Measurements from ENCODE around the gene BLACAT1. TPM values are rescaled to one million over a fixed set of nuclear protein-coding genes. Genes with fewer than 3 reads are reported as not detected.

Gene BLACAT1
- total RNA-seq, 2 donors from 2014 or later = 0.24 to 0.26 TPM

- peaks cover 0 to 12% of the 10 kb centered on the region in 2 donors for H3K4me1 ChIP-seq
- H3K27ac ChIP-seq = no peak overlapping the region
- H3K36me3 ChIP-seq = no peaks in the 10 kb centered on the region
- no peaks in the 10 kb centered on the region for H3K9me3 ChIP-seq
- no peak overlapping the region for H3K4me3 ChIP-seq
- no peaks in the 10 kb centered on the region for H3K27me3 ChIP-seq
- TF ChIP-seq CTCF (IDR thresholded peaks at IDR 0.05) = no peak
- no peak for DNase-seq (ENCODE audit: low spot score)
Observed at GRCh38 chr1:205432116-205432515, 23.7 kb downstream of the BLACAT1 start.

GRCh38 chr1:205430696-205431305 lies 25.0 kb downstream of the BLACAT1 start:
- no peak for DNase-seq (ENCODE audit: low spot score)

DNA sequence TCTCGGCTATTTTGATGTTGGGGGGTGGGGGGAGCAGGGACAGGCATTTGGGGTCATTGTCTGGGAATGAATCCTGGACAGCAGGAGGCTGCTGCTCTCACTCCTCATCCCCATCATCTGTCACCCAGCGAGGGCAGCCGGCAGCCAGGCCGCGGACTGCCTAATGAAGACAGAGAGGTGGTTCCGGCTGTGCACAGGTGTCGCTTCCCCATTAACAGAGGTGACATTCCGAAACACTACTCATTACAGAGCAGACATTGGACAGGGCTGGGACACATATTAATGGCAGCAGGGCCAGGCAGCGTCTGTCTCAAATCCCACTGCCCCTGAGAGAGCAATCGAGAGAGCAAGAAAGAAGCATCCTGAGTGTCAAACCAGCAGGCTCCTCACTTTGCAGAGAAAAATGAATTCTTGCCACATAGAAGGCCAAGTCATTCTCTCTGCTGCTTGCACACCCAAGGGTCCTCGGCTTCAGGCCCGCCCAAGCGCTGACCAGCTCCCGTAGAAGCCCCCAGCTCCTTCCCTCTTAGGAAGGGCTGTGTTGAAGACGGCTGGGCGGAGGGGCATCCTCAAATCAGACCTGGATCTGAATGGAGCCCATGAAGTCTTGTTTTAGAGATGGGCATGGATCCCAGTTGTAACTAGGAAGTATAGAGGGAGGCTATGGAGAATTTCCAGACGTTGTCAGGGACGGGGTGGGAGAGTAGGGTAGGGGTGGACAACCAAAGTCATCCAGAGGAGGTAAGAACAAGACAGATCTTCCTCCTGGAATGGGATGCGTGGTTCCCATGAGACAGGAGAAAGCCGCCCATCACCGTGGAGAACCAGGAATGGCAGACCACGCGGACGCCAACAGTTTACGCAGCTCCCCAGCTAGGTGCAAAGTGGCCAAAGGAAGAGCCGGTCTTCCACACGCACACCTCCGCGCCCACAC lies 25.8 kb downstream of the BLACAT1 start:
- DNase-seq (ENCODE audit: low spot score) = no peak
- no peak for TF ChIP-seq CTCF (IDR thresholded peaks at IDR 0.05)

More at GRCh38 chr1:205430696-205431305, 25.0 kb downstream of the BLACAT1 start:
- Histone ChIP-seq H3K27ac (peak overlapping the region; percentile 29 to 48), H3K36me3 (no peaks in the 10 kb centered on the region), H3K4me1 (peaks cover 0 to 12% of the 10 kb centered on the region in 2 donors), H3K9me3 (no peaks in the 10 kb centered on the region), H3K27me3 (no peaks in the 10 kb centered on the region), H3K4me3 (peak overlapping the region; percentile 50 to 57)
- peak; percentile 89 to 90 for TF ChIP-seq CTCF (IDR thresholded peaks at IDR 0.05)

GRCh38 chr1:205424901-205425600 lies 30.8 kb downstream of the BLACAT1 start:
- H3K27ac ChIP-seq = no peak overlapping the region
- no peaks in the 10 kb centered on the region for H3K4me1 ChIP-seq
- H3K4me3 ChIP-seq = no peak overlapping the region
- no peaks in the 10 kb centered on the region for H3K36me3 ChIP-seq
- no peaks in the 10 kb centered on the region for H3K27me3 ChIP-seq
- no peak for DNase-seq (ENCODE audit: low spot score)
- TF ChIP-seq CTCF (IDR thresholded peaks at IDR 0.05) = no peak
- no peaks in the 10 kb centered on the region for H3K9me3 ChIP-seq

More for the DNA sequence above, 25.8 kb downstream of the BLACAT1 start:
- H3K4me1 ChIP-seq = peaks cover 0 to 12% of the 10 kb centered on the region in 2 donors
- no peaks in the 10 kb centered on the region for H3K36me3 ChIP-seq
- peak overlapping the region; percentile 50 to 57 for H3K4me3 ChIP-seq
- H3K27ac ChIP-seq = peak overlapping the region; percentile 29 to 48
- no peaks in the 10 kb centered on the region for H3K9me3 ChIP-seq
- no peaks in the 10 kb centered on the region for H3K27me3 ChIP-seq

- Histone ChIP-seq H3K9me3 (no peaks in the 10 kb centered on the region), H3K4me3 (no peak overlapping the region), H3K36me3 (no peaks in the 10 kb centered on the region), H3K27me3 (no peaks in the 10 kb centered on the region), H3K4me1 (no peaks in the 10 kb centered on the region), H3K27ac (no peak overlapping the region)
- DNase-seq (ENCODE audit: low spot score) = no peak
- TF ChIP-seq CTCF (IDR thresholded peaks at IDR 0.05) = no peak
Observed at GRCh38 chr1:205423814-205424399, 31.9 kb downstream of the BLACAT1 start.
